ENCODE measurements around the gene HDHD5.

HDHD5 gene

DNA sequence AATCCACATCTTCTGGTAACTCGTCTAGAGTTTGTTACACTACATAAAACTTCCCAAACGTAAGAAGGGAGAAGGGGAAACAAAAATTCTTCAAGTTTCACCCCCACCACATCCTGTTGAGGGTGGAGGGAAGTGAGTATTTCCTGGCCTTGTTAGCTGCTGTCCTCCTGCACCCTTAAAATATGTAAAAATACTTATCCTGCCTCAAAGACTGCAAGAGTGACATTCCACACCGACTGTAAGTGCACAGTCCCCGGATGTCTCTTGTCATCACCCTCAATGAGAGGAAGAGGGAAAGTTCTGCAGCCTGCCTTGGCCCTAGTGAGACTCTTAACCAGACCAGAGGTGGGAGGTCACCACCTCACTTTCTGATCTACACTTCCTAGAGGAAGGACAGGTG, 41.2 kb downstream of the HDHD5 start:
- DNase-seq (ENCODE audit: low spot score) = no peak
- in situ Hi-C loops (cut with MboI; ENCODE audit: low pct_unique_long_range_greater_than_20kb, low sequenced_read_pairs, unreplicated experiment) = no loop called here
- no peak for TF ChIP-seq CTCF (IDR thresholded peaks at IDR 0.05; ENCODE audit: extremely low read depth, insufficient read depth, missing control alignments)

GRCh38 chr22:17117400-17117799, 41.7 kb downstream of the HDHD5 start:
- TF ChIP-seq CTCF (IDR thresholded peaks at IDR 0.05; ENCODE audit: extremely low read depth, insufficient read depth, missing control alignments) = no peak
- DNase-seq (ENCODE audit: low spot score) = no peak
- in situ Hi-C loops (cut with MboI; ENCODE audit: low pct_unique_long_range_greater_than_20kb, low sequenced_read_pairs, unreplicated experiment) = no loop called here

- TF ChIP-seq CTCF (IDR thresholded peaks at IDR 0.05; ENCODE audit: extremely low read depth, insufficient read depth, missing control alignments) = no peak
- in situ Hi-C loops (cut with MboI; ENCODE audit: low pct_unique_long_range_greater_than_20kb, low sequenced_read_pairs, unreplicated experiment) = no loop called here
- no peak for DNase-seq (ENCODE audit: low spot score)
Measured at GRCh38 chr22:17116572-17117330, 42.3 kb downstream of the HDHD5 start.

GRCh38 chr22:17115945-17116565, 43.0 kb downstream of the HDHD5 start:
- no peak for TF ChIP-seq CTCF (IDR thresholded peaks at IDR 0.05; ENCODE audit: extremely low read depth, insufficient read depth, missing control alignments)
- in situ Hi-C loops (cut with MboI; ENCODE audit: low pct_unique_long_range_greater_than_20kb, low sequenced_read_pairs, unreplicated experiment) = no loop called here
- no peak for DNase-seq (ENCODE audit: low spot score)

DNA sequence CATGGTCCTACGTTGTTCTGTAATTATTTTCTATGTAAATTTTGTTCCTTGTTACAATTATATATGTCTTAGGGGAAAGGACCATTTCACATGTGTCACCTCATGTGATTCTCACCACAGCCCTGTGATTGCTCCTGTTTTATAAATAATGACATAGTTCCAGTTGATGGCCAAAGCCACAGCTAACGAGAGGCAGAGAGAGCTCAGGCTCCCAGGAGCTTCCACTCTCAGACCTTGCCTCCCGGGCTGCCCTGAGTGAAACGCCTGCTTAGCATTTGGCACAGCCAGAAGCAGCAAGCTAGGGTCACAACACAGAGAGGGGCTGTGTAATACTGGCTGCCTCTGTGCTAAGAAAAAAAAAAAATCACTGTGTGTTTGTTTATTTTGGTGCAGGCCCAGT, 43.8 kb downstream of the HDHD5 start:
- DNase-seq (ENCODE audit: low spot score) = no peak
- TF ChIP-seq CTCF (IDR thresholded peaks at IDR 0.05; ENCODE audit: extremely low read depth, insufficient read depth, missing control alignments) = no peak
- in situ Hi-C loops (cut with MboI; ENCODE audit: low pct_unique_long_range_greater_than_20kb, low sequenced_read_pairs, unreplicated experiment) = no loop called here

DNA sequence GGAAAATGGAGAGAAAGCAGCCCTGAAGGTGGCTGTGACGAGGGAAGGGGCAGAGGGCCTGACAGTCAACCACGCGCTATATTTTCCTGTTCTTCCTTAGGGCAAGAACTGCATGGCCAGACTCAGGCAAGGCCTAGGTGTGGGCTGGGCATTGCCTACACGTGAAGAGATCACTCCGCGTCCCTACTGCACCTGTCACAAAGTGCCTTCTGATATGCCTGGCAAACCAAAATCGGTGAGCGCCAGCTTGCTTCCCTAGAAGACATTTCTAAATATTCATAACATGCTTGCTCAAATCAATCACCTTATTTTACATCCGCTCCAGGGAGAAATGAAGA, 44.2 kb downstream of the HDHD5 start:
- TF ChIP-seq CTCF (IDR thresholded peaks at IDR 0.05; ENCODE audit: extremely low read depth, insufficient read depth, missing control alignments) = no peak
- DNase-seq (ENCODE audit: low spot score) = no peak
- in situ Hi-C loops (cut with MboI; ENCODE audit: low pct_unique_long_range_greater_than_20kb, low sequenced_read_pairs, unreplicated experiment) = no loop called here
